ENCODE measurements around the gene ZNF391.
"Not testable (repeated sequence)": the region's sequence is repeated elsewhere in the genome, so short reads cannot be mapped to it uniquely, and the experiment has no call there.

The ZNF391 gene

GRCh38 chr6:27388293-27389197 is at the start of gene ZNF391:
ZNF391 (plus strand) TSS chr6:27388759; CDS start chr6:27400371, 11,612 bp downstream.
- peak; percentile 43 for DNase-seq

- no peak for DNase-seq
Measured at GRCh38 chr6:27352850-27353249, 35.7 kb upstream of the ZNF391 start.

GRCh38 chr6:27358786-27359185 is 29.8 kb upstream of the ZNF391 start:
- no peak for DNase-seq

- DNase-seq: no peak
Measured at GRCh38 chr6:27359231-27359630, 29.3 kb upstream of the ZNF391 start.

GRCh38 chr6:27368202-27368601 is 20.4 kb upstream of the ZNF391 start:
- no peak for DNase-seq

- DNase-seq: no peak
Measured at GRCh38 chr6:27370391-27370790, 18.2 kb upstream of the ZNF391 start.

GRCh38 chr6:27374824-27375612 is 13.5 kb upstream of the ZNF391 start:
- DNase-seq: peak; percentile 15

- no peak for DNase-seq
Measured at GRCh38 chr6:27375613-27376079, 12.9 kb upstream of the ZNF391 start.

- not testable (repeated sequence) for DNase-seq
Measured at GRCh38 chr6:27378406-27378805, 10.2 kb upstream of the ZNF391 start.

GRCh38 chr6:27381001-27381400 is 7.6 kb upstream of the ZNF391 start:
- not testable (repeated sequence) for DNase-seq

- DNase-seq: no peak
Measured at GRCh38 chr6:27383011-27383410, 5.5 kb upstream of the ZNF391 start.

GRCh38 chr6:27383481-27383880 is 5.1 kb upstream of the ZNF391 start:
- DNase-seq: no peak

- DNase-seq: no peak
Measured at GRCh38 chr6:27392623-27393022, 4.1 kb downstream of the ZNF391 start.

GRCh38 chr6:27394073-27394472 is 5.5 kb downstream of the ZNF391 start:
- no peak for DNase-seq

GRCh38 chr6:27400877-27401642 is 12.5 kb downstream of the ZNF391 start:
- DNase-seq: no peak

- no peak for DNase-seq
Measured at GRCh38 chr6:27406085-27406484, 17.5 kb downstream of the ZNF391 start.

- no peak for DNase-seq
Measured at GRCh38 chr6:27407153-27407814, 18.7 kb downstream of the ZNF391 start.

GRCh38 chr6:27414300-27414699 is 25.7 kb downstream of the ZNF391 start:
- no peak for DNase-seq

- no peak for DNase-seq
Measured at GRCh38 chr6:27414996-27415395, 26.4 kb downstream of the ZNF391 start.

GRCh38 chr6:27415898-27416297 is 27.3 kb downstream of the ZNF391 start:
- DNase-seq: no peak

- no peak for DNase-seq
Measured at GRCh38 chr6:27419363-27419762, 30.8 kb downstream of the ZNF391 start.

- no peak for DNase-seq
Measured at GRCh38 chr6:27422651-27423332, 34.2 kb downstream of the ZNF391 start.

Data from GF-D8 (cell line).